Stomach (tissue), 4 donors: ENCODE results near the gene RTKN2.

Source experiments
- EP300 ChIP-seq: sonication (generic); formaldehyde crosslinking; IDR thresholded peaks from one replicate; pipeline ENCODE4 v1.6.1; 2017; ENCODE audit warnings: antibody characterized with exemption
- POLR2A ChIP-seq, 4 donors: fragments of 450-650 bp; IDR thresholded peaks; one replicate each; pipeline ENCODE4 v1.6.1; 2016; ENCODE audit warnings: antibody characterized with exemption in 4 of 4, control low read depth in 2 of 4, mild to moderate bottlenecking in 1 of 4, moderate library complexity in 1 of 4

- TF ChIP-seq EP300 (no peak), POLR2A (IDR thresholded peaks at IDR 0.05) (no peak)
These were observed 81.5 kb downstream of the RTKN2 start for GRCh38 chr10:62186999-62187675.
